LoVo (cell line): ENCODE results near the gene GZMH.
"Not testable (repeated sequence)": the region's sequence is repeated elsewhere in the genome, so short reads cannot be mapped to it uniquely, and the experiment has no call there.

Experiments used
- DNase-seq: peaks from one replicate; pipeline ENCODE4 v3.0.0-alpha.2; 2016; ENCODE audit warnings: low spot score

Gene GZMH

GRCh38 chr14:24595073-24595808 is 14.2 kb downstream of the GZMH start:
- peak; percentile 10 for DNase-seq

GRCh38 chr14:24591004-24591403 is 18.5 kb downstream of the GZMH start:
- not testable (repeated sequence) for DNase-seq

- DNase-seq = not testable (repeated sequence)
Measured at GRCh38 chr14:24584402-24584801, 25.1 kb downstream of the GZMH start.

GRCh38 chr14:24578558-24578957 is 30.9 kb downstream of the GZMH start:
- DNase-seq = no peak

- no peak for DNase-seq
Measured at GRCh38 chr14:24576771-24577170, 32.7 kb downstream of the GZMH start.

GRCh38 chr14:24576182-24576581 is 33.3 kb downstream of the GZMH start, which contains the start of gene CTSG:
Gene CTSG, minus strand, starts transcription at chr14:24576250. Its CDS starts 27 bp downstream, at chr14:24576223.
- DNase-seq = no peak

GRCh38 chr14:24574206-24574774 is 35.2 kb downstream of the GZMH start:
- no peak for DNase-seq

- DNase-seq = no peak
Measured at GRCh38 chr14:24566318-24566717, 43.2 kb downstream of the GZMH start.

GRCh38 chr14:24565766-24566165 is 43.7 kb downstream of the GZMH start:
- DNase-seq = no peak

- no peak for DNase-seq
Measured at GRCh38 chr14:24563505-24563904, 46.0 kb downstream of the GZMH start.

GRCh38 chr14:24556756-24557155 is 52.7 kb downstream of the GZMH start:
- DNase-seq = no peak
